Transverse colon (tissue), 3 donors: ENCODE data around the gene HSD11B1.

Experiments used
- CTCF ChIP-seq, 5 experiments: fragments of 200-600 bp in 3 of 5; fragments of 450-650 bp in 2 of 5; sonication (generic) in 3 of 5; IDR thresholded peaks; 1 replicate in 2 of 5; 2 replicates in 3 of 5; pipeline ENCODE4 v1.5.1; 2016 to 2017; ENCODE audit warnings: antibody characterized with exemption in 5 of 5, inconsistent platforms in 3 of 5, mild to moderate bottlenecking in 2 of 5, moderate library complexity in 1 of 5
- EP300 ChIP-seq: sonication (generic); formaldehyde crosslinking; IDR thresholded peaks from one replicate; pipeline ENCODE4 v1.6.1; 2017; ENCODE audit warnings: antibody characterized with exemption, low read depth
- POLR2A ChIP-seq: fragments of 450-650 bp; IDR thresholded peaks from one replicate; pipeline ENCODE4 v1.6.1; 2016; ENCODE audit warnings: antibody characterized with exemption, mild to moderate bottlenecking, moderate library complexity

- TF ChIP-seq POLR2A = no peak
- TF ChIP-seq EP300 = no peak
- TF ChIP-seq CTCF (IDR thresholded peaks at IDR 0.05) = no peak
These were observed 13.4 kb upstream of the HSD11B1 start for GRCh38 chr1:209691237-209691636.
